DND-41 (cell line): Measurements from ENCODE around the gene GPR17.

ENCODE experiments used
- CTCF ChIP-seq: IDR thresholded peaks from 2 replicates; pipeline ENCODE4 v1.5.1; 2012; ENCODE audit warnings: borderline replicate concordance, low read length, moderate library complexity, mild to moderate bottlenecking; ENCODE audit not compliant: poor library complexity, severe bottlenecking; ENCODE audit errors: extremely low read depth
- EZH2 ChIP-seq: IDR thresholded peaks from 3 replicates; pipeline ENCODE4 v1.6.1; 2012; ENCODE audit warnings: borderline replicate concordance, low read depth, mild to moderate bottlenecking, moderate library complexity, low read length, inconsistent platforms; ENCODE audit not compliant: severe bottlenecking

GRCh38 chr2:127614731-127615130, 31.2 kb upstream of the GPR17 start:
- TF ChIP-seq CTCF (no peak), EZH2 (no peak)
